Activated CD4-positive, alpha-beta T cell treated with anti-CD3 and anti-CD28 coated beads for 36 hours (primary cell): ENCODE measurements around the gene ZNF283. TPM values are rescaled to one million over a fixed set of nuclear protein-coding genes. Genes with fewer than 3 reads are reported as not detected.
"Not testable (repeated sequence)": the region's sequence is repeated elsewhere in the genome, so short reads cannot be mapped to it uniquely, and the experiment has no call there.

Experiments
- ATAC-seq: fragments of 200-7000 bp; cut with Tn5 transposase; one replicate; pipeline ENCODE4 v1.10.0; 2021; ENCODE audit warnings: mild to moderate bottlenecking, moderate library complexity
- CTCF ChIA-PET: fragments of 350-600 bp; sonication (Branson Sonifier 250); formaldehyde crosslinking; loops from one replicate; lab custom pipeline; 2021; ENCODE audit warnings: antibody characterized with exemption; lab: Charles Lee
- POLR2A ChIA-PET: fragments of 350-600 bp; sonication (Branson Sonifier 250); formaldehyde crosslinking; loops from one replicate; lab custom pipeline; 2021; ENCODE audit warnings: antibody characterized with exemption, inconsistent platforms; lab: Charles Lee
- DNase-seq: peaks from one replicate; pipeline ENCODE4 v3.0.0-alpha.2; 2020
- H3K27ac Mint-ChIP-seq: one replicate; pipeline ENCODE4 v1.8.0; 2021; ENCODE audit warnings: mixed read lengths
- H3K27me3 Mint-ChIP-seq: one replicate; pipeline ENCODE4 v1.8.0; 2021; ENCODE audit warnings: mixed read lengths
- H3K36me3 Mint-ChIP-seq: one replicate; pipeline ENCODE4 v1.8.0; 2021; ENCODE audit warnings: low read depth, mixed read lengths
- H3K4me1 Mint-ChIP-seq: one replicate; pipeline ENCODE4 v1.8.0; 2021; ENCODE audit warnings: mixed read lengths
- H3K4me3 Mint-ChIP-seq: one replicate; pipeline ENCODE4 v1.8.0; 2021; ENCODE audit warnings: mild to moderate bottlenecking, moderate library complexity, mixed read lengths
- H3K9me3 Mint-ChIP-seq: one replicate; pipeline ENCODE4 v1.8.0; 2021; ENCODE audit warnings: low read depth, mixed read lengths
- intact Hi-C, 2 experiments: fragments of 100-400 bp; cut with DNase I in 1 of 2; cut with micrococcal nuclease in 1 of 2; formaldehyde crosslinking; loops; one replicate each; pipeline versions ENCODE4 v1.14.2 to v1.15.1; 2022 to 2024; cut with DNase I, micrococcal nuclease
- total RNA-seq, 2 experiments: library from RNA; stranded (reverse); gene quantifications; one replicate each; pipeline ENCODE4 v1.2.3, GENCODE V29; 2021

The ZNF283 gene
- total RNA-seq, 2 experiments from 2014 or later, result 5.4 to 6.8 TPM

DNA sequence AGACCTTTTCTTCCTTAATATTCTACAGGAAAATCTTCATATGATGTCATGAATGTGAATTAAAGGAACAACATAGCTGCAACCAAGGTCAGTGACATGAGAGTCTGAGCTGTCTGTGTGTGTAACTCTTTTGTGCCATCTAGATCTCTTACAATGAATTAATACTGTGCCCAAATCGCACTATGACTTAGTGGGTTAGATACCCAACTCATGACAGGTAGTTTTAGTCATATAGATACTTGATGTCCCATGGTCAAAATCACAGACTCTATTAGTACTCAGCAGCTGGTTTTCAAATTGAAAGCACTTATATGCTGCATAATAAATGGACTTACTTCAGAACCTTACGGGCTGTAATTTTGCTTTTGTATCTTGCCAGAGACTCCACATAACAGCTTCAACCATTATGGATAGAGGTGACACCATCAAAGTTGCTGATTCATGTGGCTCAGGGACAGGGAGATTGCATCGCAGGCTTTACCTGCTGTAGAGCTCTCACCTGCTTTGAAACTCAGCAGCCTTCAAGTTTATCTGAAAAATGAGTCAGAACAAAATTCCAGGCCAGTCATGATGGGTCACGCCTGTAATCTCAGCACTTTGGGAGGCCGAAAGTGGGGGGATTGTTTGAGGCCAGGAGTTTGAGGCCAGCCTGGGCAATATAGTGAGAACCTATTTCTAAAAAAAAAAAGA, 12.3 kb upstream of the ZNF283 start:
- no peak overlapping the region for H3K27ac Mint-ChIP-seq
- H3K9me3 Mint-ChIP-seq, result no peaks in the 10 kb centered on the region
- intact Hi-C loops, result loop anchor here in 1 of 2 experiments (10.0 kb wide), 1 partner anchor 370 kb away; no protein-coding TSS in a partner anchor
- H3K4me1 Mint-ChIP-seq, result peaks cover 1% of the 10 kb centered on the region
- POLR2A ChIA-PET, result interaction anchor here (0.7 kb wide), 1 partner anchor 21 kb away, joined by 6 read pairs; no protein-coding TSS in a partner anchor
- DNase-seq, result no peak
- peak; percentile 41 for ATAC-seq
- CTCF ChIA-PET, result interaction anchor here (1.0 to 1.5 kb wide), 4 partner anchors 30 to 294 kb away, joined by 3 to 5 read pairs (median 3); no protein-coding TSS in a partner anchor
- H3K36me3 Mint-ChIP-seq, result no peaks in the 10 kb centered on the region
- H3K4me3 Mint-ChIP-seq, result no peak overlapping the region
- H3K27me3 Mint-ChIP-seq, result peaks cover 7% of the 10 kb centered on the region

DNA sequence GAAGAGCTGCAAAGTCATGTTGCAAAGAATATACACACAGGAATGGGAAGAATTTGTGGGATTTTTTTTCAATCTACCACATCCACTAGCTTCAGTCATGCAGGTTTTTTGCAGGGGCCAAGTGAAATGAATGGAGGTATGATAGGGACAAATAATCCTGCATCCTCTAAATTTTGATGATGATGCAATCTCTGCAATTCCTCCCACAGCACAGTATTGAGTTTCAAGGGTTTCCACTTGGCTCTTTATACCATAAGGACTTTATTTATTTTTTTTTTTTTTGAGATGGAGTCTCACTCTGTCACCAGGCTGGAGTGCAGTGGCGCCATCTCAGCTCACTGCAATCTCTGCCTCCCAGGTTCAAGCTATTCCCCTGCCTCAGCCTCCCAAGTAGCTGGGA, 9.7 kb upstream of the ZNF283 start:
- not testable (repeated sequence) for H3K4me3 Mint-ChIP-seq, H3K9me3 Mint-ChIP-seq, DNase-seq, H3K27ac Mint-ChIP-seq, H3K36me3 Mint-ChIP-seq, ATAC-seq
- intact Hi-C loops, result loop anchor here in 1 of 2 experiments (10.0 kb wide), 1 partner anchor 373 kb away; no protein-coding TSS in a partner anchor
- CTCF ChIA-PET, result interaction anchor here (0.6 to 1.4 kb wide), 4 partner anchors 24 to 289 kb away, joined by 3 to 6 read pairs (median 3); no protein-coding TSS in a partner anchor
- Mint-ChIP-seq H3K27me3 (peaks cover 16% of the 10 kb centered on the region), H3K4me1 (peaks cover 11% of the 10 kb centered on the region)
- POLR2A ChIA-PET, result interaction anchor here (0.5 to 0.8 kb wide), 2 partner anchors 20 to 126 kb away, joined by 3 read pairs; no protein-coding TSS in a partner anchor

DNA sequence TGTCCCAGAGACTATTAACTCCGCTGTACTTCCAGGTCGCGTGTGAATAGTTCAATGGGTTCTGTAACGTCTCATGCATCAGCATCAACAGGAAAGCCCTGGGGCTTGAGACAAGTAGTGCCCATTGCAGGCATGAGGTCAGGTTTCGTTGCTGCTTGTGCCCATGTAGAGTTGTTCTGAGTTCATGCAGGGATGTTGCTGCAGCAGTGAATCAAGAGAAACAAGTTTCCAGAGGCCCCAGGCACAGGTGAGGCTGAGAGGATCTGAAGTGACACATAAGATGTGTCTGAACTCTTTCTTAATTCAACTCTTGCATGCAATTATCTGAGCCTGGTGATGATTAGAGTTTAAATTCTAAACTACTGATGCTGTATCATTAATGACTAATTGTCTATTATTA, 8.6 kb upstream of the ZNF283 start:
- Mint-ChIP-seq H3K4me1 (peaks cover 11% of the 10 kb centered on the region), H3K27ac (no peak overlapping the region), H3K36me3 (no peaks in the 10 kb centered on the region), H3K4me3 (no peak overlapping the region), H3K27me3 (peaks cover 16% of the 10 kb centered on the region), H3K9me3 (peaks cover 4% of the 10 kb centered on the region)
- DNase-seq (no peak), ATAC-seq (no peak)
- POLR2A ChIA-PET, result no interaction called here
- CTCF ChIA-PET, result interaction anchor here (1.8 kb wide), 2 partner anchors 9 to 263 kb away, joined by 4 to 5 read pairs; no protein-coding TSS in a partner anchor
- intact Hi-C loops, result loop anchor here in 1 of 2 experiments (10.0 kb wide), 1 partner anchor 374 kb away; no protein-coding TSS in a partner anchor

DNA sequence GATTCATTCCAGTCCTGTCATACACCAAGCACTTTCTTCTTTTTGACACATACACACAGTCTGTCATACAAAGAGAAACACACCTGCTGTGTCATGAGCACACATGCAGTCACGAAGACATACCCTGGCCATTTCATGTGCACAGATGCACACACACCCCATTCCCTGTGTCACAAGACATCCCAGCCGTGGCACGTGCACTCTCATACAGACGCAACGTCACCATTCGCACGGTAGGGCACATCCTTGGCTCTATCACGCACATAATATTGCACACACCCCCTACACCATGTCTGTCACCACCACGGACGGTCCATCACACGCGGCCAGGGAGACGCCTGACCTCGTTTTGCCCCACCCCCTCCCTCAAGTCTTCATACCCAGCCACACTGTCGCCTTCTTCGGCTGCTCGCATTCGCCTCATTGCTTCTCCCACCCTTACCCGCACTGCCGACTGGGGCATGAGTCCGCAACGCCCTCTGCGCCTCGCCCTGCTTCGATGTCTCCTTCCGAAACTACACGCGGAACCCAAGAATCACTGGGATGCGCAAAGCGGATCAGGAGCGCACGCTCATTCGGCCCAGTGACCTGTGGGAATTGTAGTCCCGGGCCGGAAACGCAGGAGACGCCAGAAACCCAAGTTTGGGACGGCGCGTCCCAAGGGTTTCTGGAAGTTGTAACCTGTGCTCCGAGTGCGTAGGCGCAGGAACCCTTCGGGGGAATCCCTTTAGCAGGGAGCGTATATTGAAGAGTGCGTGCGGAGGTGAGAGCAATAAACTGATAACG, 6.8 kb upstream of the ZNF283 start:
- H3K36me3 Mint-ChIP-seq, result no peaks in the 10 kb centered on the region
- intact Hi-C loops, result loop anchor here in 1 of 2 experiments (10.0 kb wide), 1 partner anchor 115 kb away; the partner anchor contains the start of gene ZNF45
- CTCF ChIA-PET, result interaction anchor here (0.6 to 3.2 kb wide), 3 partner anchors 11 to 165 kb away, joined by 3 to 16 read pairs (median 4); no protein-coding TSS in a partner anchor
- peak; percentile 68 for DNase-seq
- H3K9me3 Mint-ChIP-seq, result peaks cover 4% of the 10 kb centered on the region
- ATAC-seq, result peak; percentile 75
- peaks cover 22% of the 10 kb centered on the region for H3K27me3 Mint-ChIP-seq
- H3K4me1 Mint-ChIP-seq, result peaks cover 11% of the 10 kb centered on the region
- POLR2A ChIA-PET, result interaction anchor here (0.7 kb wide), 1 partner anchor 18 kb away, joined by 4 read pairs; the partner anchor contains the start of gene LYPD5
- H3K4me3 Mint-ChIP-seq, result peak overlapping the region; percentile 73
- peak overlapping the region; percentile 56 for H3K27ac Mint-ChIP-seq

DNA sequence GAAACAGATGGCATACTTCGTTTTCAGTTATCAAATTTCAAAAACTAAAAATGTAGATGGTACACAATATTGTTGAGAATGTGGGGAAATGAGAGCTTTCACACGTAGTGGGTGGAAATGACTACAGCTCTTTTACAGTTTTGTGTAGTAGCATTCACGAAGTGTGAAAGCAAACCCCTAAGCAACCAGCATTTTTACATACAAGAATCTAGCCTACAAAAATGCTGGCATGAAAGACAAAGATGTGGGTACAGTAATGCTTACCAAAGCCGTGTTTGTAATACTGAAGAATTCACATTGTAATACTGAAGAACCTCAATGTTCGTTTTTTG, 6.3 kb upstream of the ZNF283 start:
- intact Hi-C loops, result loop anchor here in 1 of 2 experiments (10.0 kb wide), 1 partner anchor 114 kb away; the partner anchor contains the start of gene ZNF45
- Mint-ChIP-seq H3K36me3 (no peaks in the 10 kb centered on the region), H3K9me3 (peaks cover 4% of the 10 kb centered on the region), H3K27ac (peak overlapping the region; percentile 56), H3K4me3 (peak overlapping the region; percentile 73), H3K27me3 (peaks cover 22% of the 10 kb centered on the region), H3K4me1 (peaks cover 11% of the 10 kb centered on the region)
- no peak for ATAC-seq
- no peak for DNase-seq
- POLR2A ChIA-PET, result interaction anchor here (0.5 kb wide), 1 partner anchor 300 kb away, joined by 3 read pairs; no protein-coding TSS in a partner anchor
- CTCF ChIA-PET, result interaction anchor here (0.6 to 3.2 kb wide), 3 partner anchors 11 to 374 kb away, joined by 3 to 16 read pairs (median 3); no protein-coding TSS in a partner anchor

DNA sequence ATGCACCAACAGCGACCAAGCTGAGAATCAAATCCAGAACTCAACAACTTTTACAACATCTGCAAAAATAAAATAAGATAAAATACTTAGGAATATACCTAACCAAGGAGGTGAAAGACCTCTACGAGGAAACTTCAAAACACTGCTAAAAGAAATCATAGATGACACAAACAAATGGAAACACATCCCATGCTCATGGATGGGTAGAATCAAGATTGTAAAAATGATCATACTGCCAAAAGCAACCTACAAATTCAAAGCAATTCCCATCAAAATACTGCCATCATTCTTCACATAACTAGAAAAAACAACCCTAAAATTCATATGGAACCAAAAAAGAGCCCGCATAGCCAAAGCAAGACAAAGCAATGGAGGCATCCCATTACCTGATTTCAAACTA, 3.3 kb upstream of the ZNF283 start:
- ATAC-seq, DNase-seq, POLR2A ChIA-PET, H3K4me3 Mint-ChIP-seq, H3K9me3 Mint-ChIP-seq, H3K27ac Mint-ChIP-seq: not testable (repeated sequence)
- CTCF ChIA-PET, result interaction anchor here (1.3 to 3.2 kb wide), 2 partner anchors 14 to 304 kb away, joined by 3 to 16 read pairs; no protein-coding TSS in a partner anchor
- peaks cover 25% of the 10 kb centered on the region for H3K4me1 Mint-ChIP-seq
- H3K36me3 Mint-ChIP-seq, result peaks cover 13% of the 10 kb centered on the region
- peaks cover 17% of the 10 kb centered on the region for H3K27me3 Mint-ChIP-seq
- intact Hi-C loops, result loop anchor here in 1 of 2 experiments (10.0 kb wide), 1 partner anchor 111 kb away; the partner anchor contains the start of gene ZNF45

DNA sequence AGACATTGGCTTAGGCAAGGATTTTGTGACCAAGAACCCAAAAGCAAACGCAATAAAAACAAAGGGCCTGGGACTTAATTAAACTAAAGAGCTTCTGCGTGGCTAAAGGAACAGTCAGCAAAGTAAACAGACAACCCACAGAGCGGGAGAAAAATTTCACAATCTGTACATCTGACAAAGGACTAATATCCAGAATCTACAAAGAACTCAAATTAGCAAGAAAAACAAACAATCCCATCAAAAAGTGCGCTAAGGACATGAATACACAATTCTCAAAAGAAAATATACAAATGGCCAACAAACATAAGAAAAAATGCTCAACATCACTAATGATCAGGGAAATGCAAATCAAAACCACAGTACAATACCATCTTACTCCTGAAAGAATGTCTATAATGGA, 2.5 kb upstream of the ZNF283 start:
- Mint-ChIP-seq H3K4me1 (peaks cover 25% of the 10 kb centered on the region), H3K36me3 (peaks cover 19% of the 10 kb centered on the region), H3K27me3 (peaks cover 17% of the 10 kb centered on the region)
- H3K9me3 Mint-ChIP-seq, ATAC-seq, H3K27ac Mint-ChIP-seq, DNase-seq, H3K4me3 Mint-ChIP-seq, POLR2A ChIA-PET: not testable (repeated sequence)
- CTCF ChIA-PET, result interaction anchor here (1.3 kb wide), 1 partner anchor 305 kb away, joined by 3 read pairs; no protein-coding TSS in a partner anchor
- intact Hi-C loops, result loop anchor here in 1 of 2 experiments (10.0 kb wide), 1 partner anchor 110 kb away; the partner anchor contains the start of gene ZNF45

DNA sequence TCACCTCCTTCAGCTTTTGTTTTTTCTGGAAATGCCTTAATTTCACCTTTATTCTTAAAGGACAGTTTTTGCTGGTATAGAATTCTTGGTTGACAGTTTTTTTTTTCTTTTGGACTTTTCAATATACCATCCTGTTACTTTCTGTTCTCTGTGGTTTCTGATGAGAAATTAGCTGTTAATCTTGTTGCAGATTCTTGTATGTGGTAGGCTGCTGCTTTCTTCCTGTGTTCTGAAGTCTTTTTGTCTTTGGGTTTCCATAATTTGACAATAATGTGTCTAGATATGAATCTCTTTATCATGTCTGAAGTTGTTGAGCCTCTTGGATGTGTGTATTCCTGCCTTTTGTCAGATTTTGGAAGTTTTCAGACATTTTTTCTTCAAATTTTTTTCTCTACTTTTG, 12.0 kb downstream of the ZNF283 start:
- Mint-ChIP-seq H3K4me3 (no peak overlapping the region), H3K4me1 (no peaks in the 10 kb centered on the region), H3K27me3 (no peaks in the 10 kb centered on the region), H3K9me3 (peaks cover 54% of the 10 kb centered on the region), H3K36me3 (peaks cover 86% of the 10 kb centered on the region), H3K27ac (no peak overlapping the region)
- intact Hi-C loops, result no loop called here
- ATAC-seq, result no peak
- DNase-seq, result no peak
- CTCF ChIA-PET, result no interaction called here
- POLR2A ChIA-PET, result no interaction called here

DNA sequence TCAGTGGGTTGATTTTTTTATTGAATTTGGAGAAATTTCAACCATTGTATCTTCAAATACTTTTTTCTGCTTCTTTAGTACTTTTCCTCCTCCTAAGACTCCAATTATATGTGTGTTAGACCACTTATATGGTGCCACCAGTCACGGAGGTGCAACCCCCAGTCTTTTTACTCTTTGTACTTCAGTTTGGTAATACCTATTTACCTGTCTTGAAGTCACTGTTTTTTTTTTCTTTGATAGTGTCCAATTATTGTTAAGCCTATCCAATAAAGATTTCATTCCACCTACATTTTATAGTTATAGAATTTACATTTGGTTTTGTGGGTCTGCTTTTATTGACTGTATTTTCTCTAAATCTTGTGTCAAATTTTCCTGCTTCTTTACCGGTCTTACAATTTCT, 14.9 kb downstream of the ZNF283 start:
- Mint-ChIP-seq H3K27ac (no peak overlapping the region), H3K4me3 (no peak overlapping the region), H3K9me3 (peaks cover 53% of the 10 kb centered on the region), H3K36me3 (peaks cover 85% of the 10 kb centered on the region), H3K27me3 (no peaks in the 10 kb centered on the region), H3K4me1 (no peaks in the 10 kb centered on the region)
- intact Hi-C loops, result loop anchor here in 1 of 2 experiments (10.0 kb wide), 1 partner anchor 633 kb away; no protein-coding TSS in a partner anchor
- ATAC-seq (no peak), DNase-seq (no peak)
- ChIA-PET CTCF (no interaction called here), POLR2A (no interaction called here)

DNA sequence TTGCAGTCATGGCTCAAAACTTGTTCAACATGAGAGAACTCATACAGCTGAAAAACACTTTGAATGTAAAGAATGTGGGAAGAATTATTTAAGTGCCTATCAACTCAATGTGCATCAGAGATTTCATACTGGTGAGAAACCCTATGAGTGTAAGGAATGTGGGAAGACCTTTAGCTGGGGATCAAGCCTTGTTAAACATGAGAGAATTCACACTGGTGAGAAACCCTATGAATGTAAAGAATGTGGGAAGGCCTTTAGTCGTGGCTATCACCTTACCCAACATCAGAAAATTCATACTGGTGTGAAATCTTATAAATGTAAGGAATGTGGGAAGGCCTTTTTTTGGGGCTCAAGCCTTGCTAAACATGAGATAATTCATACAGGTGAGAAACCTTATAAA, 20.1 kb downstream of the ZNF283 start:
- intact Hi-C loops, result loop anchor here in 1 of 2 experiments (10.0 kb wide), 1 partner anchor 628 kb away; no protein-coding TSS in a partner anchor
- H3K4me3 Mint-ChIP-seq, result no peak overlapping the region
- ATAC-seq, result no peak
- ChIA-PET CTCF (no interaction called here), POLR2A (no interaction called here)
- no peaks in the 10 kb centered on the region for H3K27me3 Mint-ChIP-seq
- no peaks in the 10 kb centered on the region for H3K4me1 Mint-ChIP-seq
- no peak for DNase-seq
- H3K36me3 Mint-ChIP-seq, result peaks cover 67% of the 10 kb centered on the region
- H3K27ac Mint-ChIP-seq, result no peak overlapping the region
- H3K9me3 Mint-ChIP-seq, result peaks cover 53% of the 10 kb centered on the region
